CD4-positive, alpha-beta T cell treated with Interferon gamma for 1 hour (primary cell): ENCODE measurements around the gene STAP2.
A peak's percentile ranks its signal among the peaks of the same experiment; 100 is the strongest.

Source experiments
- DNase-seq: peaks from one replicate; pipeline ENCODE4 v3.0.0-alpha.2; 2020

Gene STAP2

DNA sequence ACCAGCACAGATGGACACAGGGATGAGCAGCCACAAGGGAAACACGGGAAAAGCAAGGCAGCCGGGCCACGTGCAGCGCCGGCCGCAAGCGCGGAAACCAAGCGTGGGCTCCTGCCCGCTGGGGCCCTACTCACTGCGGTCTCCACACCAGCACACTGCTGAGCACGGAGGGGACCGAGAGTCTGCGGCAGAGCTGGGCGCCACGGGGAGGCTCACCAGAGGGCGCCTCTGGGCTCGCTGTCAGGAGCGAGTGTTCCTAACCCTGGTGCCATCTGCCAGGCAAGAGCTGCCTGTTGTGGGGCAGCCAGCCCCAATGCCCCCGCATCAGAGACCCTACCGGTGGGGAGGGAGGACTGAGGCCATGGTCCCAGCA, 31.2 kb upstream of the STAP2 start:
- peak; percentile 75 for DNase-seq

GRCh38 chr19:4369109-4369887, 30.7 kb upstream of the STAP2 start:
- DNase-seq: peak; percentile 77

DNA sequence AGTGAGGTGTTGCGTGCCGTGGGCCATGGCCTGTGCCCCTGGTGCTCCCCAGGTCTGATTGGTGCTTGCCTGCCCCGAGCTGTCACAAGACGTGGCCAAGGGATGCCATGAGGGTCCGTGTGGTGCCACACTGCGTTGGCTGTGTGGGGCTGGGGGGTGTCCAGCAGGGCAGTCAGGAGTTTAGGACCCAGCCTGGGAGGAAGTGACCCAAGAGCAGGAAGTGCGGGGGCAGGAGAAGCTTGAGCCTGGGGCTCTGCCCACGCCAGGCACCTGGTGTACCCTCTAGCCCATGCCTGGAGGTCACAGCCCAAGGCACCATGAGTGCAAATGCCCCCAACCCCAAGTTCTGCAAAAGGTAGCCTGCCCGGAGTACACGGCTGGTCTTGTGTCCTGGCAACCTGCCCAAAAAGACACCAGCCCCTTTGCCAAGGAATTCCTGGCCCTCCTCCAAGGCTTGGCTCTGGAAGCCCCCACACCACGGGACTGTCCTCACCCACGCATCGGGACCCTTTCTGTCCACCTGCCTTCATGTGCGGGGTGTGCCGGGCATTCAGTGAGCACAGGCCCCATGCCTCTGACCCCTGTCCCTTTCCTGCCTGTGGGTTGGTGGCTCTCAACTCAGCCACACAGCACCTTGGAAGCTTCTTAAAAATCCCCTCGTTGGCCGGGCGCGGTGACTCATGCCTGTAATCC, 29.6 kb upstream of the STAP2 start:
- no peak for DNase-seq

DNA sequence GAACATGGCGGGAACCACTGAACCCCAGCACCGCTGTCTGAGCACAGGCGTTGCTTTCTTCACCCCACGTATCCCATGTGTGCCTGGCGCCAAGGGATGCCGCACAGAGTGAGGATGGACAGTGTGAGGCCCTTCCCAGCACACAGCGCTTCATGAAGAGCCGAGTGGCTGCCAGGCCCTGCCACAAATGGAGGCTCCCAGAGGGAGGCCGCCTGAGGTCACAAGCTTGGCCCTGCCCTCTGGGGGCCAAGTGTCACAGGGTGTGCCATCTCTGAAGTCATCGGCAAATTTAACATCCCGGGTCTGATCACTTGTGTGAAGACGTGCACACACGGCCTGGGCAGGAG, 29.1 kb upstream of the STAP2 start:
- DNase-seq: peak; percentile 10

- no peak for DNase-seq
Observed at GRCh38 chr19:4367336-4367723, 28.7 kb upstream of the STAP2 start.

DNA sequence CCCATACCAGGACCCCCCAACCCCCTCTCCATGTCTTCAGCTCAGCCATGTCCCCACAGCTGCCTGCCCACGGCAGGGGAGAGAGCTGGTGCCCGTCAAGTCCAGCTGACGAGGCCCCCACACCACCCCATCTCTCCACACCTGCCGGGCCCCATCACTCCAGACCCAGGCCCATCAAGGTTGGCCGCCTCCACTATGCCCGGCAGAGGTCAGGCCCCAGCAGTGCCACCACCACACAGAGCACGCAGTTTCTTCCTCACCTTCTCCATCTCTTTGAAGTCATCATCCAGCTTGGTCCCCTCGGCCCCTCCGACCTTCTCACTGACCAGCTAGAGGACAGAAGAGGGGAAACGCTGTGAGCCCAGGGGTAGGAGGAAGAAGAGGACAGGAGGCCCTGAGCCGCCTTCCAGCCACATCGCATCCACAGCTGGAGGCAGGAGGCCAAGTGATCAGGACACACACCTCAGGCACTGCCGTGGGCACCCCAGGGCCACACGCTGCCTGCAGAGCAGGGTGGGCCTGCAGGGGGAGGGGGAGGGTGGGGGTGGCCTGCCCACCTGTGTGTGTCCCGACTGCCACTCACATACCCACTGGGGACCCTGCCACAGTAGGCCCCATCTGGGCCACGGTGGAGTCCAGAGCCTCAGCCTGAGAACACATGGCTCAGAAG, 28.2 kb upstream of the STAP2 start:
- no peak for DNase-seq

DNA sequence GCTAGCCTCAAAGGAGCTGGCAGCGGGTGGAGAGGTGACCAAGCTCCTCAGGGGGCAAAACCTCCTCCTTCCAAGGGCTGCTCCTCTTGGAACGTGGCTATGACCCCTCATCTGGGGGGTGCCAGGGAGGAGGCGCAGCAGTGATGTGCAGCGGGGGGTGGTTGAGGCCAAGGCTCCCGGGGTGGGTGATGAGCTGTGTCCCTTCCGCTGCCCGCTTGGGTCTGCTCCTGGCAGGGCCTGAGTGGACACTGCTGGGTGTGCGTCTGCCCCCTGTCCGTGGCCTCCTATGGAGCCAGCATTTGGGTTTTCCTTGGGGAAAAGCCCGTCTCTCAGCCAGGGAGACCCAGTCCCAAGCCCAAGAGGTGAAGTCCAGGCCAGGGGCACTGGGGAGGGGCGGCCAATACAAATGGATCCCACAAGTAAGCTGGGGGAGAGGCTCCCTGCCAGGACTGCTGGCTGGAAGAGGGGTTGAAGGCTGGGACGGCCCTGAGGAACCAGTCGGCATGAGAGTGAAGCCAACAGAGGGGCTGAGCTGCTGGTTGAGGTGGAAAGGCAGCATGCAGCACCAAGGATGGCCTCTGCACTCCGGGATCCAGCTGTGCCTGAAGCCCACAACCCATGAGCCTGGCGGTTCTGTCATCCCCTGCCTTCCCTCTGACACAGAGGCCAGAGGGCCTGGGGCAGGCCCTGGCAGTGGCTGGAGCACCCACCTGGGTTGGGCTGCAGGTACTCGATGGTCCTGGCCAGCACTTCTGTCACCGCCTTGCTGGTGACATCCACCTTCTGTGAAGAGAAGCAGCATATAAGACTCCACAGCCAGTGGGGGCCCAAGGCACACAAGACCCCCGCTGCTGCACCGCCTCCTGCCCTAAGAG, 27.4 kb upstream of the STAP2 start:
- no peak for DNase-seq

GRCh38 chr19:4365341-4365740, 26.7 kb upstream of the STAP2 start:
- no peak for DNase-seq

DNA sequence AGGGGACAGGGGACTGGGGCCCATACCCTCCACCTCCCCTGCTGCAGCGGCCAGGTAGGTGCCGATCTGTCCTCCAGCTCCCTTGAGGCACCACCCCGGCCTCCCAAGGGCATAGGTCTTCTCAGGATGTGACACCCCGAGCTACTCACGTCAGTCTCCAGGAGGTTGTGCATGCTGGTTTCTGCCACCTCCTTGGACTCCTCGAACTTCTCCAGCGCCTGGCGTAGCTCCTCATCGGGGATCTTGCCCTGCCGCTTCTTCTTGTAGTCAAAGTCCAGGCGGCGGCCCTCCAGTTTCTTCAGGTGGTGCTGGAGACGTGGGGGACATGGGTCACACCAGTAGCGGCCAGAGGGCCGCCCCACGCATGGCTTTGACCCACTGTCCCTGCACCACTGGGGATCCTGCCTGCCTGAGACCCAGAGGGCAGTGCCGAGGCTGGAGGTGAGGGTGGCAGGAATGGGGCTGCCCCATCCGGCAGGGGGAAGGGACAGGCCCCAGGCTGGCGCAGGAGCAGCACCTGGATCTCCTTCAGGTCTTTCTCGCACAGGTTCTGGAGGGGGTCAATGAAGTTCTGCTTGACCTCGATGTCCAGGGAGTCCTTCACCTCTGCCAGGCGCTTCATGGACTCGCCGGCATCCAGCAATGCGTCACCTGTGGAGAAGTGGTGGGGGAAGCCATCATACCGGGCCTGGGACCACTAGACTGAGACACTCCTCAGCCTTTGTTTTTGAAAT, 25.1 kb upstream of the STAP2 start:
- no peak for DNase-seq

DNA sequence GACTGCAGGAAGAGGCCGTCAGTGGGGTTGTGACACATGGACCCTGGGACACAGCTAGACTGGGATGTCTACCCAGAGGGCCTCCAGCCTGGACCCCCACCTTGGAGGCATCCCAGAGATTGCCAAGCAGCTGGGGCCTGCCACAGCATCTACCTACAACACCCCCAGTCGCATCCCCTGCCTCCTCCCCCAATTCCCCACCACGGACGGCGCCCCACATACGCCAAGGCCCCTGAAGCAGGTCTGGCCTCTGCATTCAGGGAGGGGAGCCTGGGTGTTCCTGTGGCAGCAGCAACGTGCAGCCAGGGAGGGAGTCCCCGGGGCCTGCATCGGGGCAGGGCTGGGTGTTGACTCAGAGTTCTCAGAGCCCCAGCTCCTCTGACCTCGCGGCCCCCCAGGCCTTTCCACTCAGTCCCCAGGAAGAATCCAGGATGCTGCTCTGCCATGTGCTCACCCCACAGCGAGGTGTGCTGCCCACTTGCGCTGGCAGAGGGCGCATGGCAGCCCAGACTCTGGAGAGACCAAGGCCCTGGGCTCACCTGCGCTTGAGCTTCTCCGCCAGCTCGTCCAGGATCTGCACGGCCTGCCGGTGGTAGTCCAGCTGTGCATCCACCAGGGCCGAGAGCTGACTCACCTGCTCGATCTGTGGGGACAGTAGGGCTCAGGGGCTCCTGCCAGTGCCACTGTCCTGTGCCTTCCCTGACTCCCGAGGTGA, 24.4 kb upstream of the STAP2 start:
- DNase-seq: no peak

- DNase-seq: no peak
Observed at GRCh38 chr19:4362101-4362828, 23.6 kb upstream of the STAP2 start.

GRCh38 chr19:4361152-4362046, 22.8 kb upstream of the STAP2 start:
- DNase-seq: no peak

- DNase-seq: no peak
Observed at GRCh38 chr19:4360641-4361151, 22.1 kb upstream of the STAP2 start.

DNA sequence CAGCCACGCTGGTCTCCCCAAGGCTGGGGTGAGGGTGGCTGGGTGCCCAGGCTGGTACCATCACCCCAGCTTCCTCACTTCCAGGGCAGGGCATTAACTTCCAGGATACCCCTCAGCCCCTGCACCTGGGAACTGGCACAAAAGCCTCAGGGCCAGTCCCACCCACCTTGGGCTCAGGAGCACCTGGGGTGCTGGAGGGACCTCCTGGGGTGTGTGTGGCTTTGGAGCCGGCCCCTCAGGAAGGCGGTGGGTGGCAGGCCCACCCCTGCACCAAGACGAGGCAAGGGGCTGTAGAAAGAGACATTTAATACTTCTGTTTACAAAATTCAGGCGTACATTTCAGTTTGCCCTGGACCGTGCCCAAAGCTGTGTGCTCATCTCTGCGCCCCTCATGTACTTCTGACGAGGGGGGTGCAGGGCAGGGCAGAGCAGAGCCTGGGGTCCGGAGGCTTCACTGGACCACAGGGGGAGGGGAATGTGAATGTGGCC, 21.5 kb upstream of the STAP2 start:
- no peak for DNase-seq

DNA sequence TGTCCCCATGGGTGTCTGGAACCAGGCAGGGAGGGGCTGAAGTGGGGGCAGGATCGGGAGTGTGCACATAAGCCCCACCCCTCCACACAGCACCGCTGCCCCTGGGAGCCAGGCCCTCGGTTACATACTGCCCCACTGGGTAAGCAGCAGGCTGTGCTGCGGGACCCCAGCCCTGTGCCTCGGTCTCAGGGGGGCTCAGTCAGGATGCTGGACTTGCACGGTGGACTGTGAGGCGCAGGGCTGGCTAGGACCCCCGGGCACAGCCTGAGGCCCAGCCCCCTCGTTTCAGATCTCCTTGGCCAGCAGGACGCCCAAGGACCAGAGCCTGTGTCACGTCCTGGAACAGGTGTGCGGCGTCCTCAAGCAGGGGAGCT, 21.0 kb upstream of the STAP2 start:
- no peak for DNase-seq

GRCh38 chr19:4358709-4359626, 20.3 kb upstream of the STAP2 start:
- DNase-seq: no peak

DNA sequence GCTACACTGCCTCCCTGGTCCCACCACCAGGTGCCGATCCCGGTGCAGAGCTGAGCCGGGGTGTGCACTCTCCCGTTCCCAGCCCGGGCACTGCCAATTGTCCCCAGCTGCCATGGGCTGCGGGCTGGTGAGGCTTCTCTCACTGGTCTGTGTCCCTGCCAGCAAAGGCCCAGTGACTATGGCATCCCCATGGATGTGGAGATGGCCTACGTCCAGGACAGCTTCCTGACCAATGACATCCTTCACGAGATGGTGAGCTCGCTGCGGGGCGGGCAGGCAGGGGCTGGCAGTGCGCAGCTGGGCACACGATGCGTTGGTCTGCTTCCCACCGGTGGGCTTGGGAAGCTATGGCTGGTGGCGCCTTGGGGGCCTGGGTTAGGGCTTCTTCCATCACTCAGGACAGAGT, 19.3 kb upstream of the STAP2 start:
- no peak for DNase-seq

GRCh38 chr19:4357095-4357797, 18.6 kb upstream of the STAP2 start:
- DNase-seq: no peak
